ENCODE measurements around the gene TPK1. TPM values are rescaled to one million over a fixed set of nuclear protein-coding genes. Genes with fewer than 3 reads are reported as not detected.

Gene TPK1
- total RNA-seq, 1 experiment from 2014 or later: 3.3 TPM

- Histone ChIP-seq H3K36me3 (ENCODE audit: control insufficient read depth, insufficient read depth, low read length) (no peaks in the 10 kb centered on the region), H3K9me3 (ENCODE audit: control insufficient read depth, insufficient read depth, low read depth, low read length) (no peaks in the 10 kb centered on the region), H3K4me1 (ENCODE audit: control insufficient read depth, insufficient read depth, low read length) (no peaks in the 10 kb centered on the region), H3K27me3 (ENCODE audit: control insufficient read depth, insufficient read depth, low read length) (no peaks in the 10 kb centered on the region), H3K4me3 (ENCODE audit: low read depth in 2 of 2, low read length in 2 of 2) (no peak overlapping the region), H3K27ac (ENCODE audit: low read length) (no peak overlapping the region)
- intact Hi-C loops (cut with micrococcal nuclease; ENCODE audit: unreplicated experiment): no loop called here
- ATAC-seq (no peak), DNase-seq (ENCODE audit: low read depth, low spot score) (no peak)
- ChIA-PET CTCF (no interaction called here), POLR2A (no interaction called here)
- no TSS peak for BruUV-seq (replicated peaks)
- TF ChIP-seq CTCF (IDR thresholded peaks at IDR 0.05) (no peak), POLR2AphosphoS5 (IDR thresholded peaks at IDR 0.05; ENCODE audit: low read depth, low read length) (no peak), SIN3A (IDR thresholded peaks at IDR 0.05; ENCODE audit: borderline replicate concordance, insufficient read depth, low read depth, low read length) (no peak), TCF7L2 (IDR thresholded peaks at IDR 0.05; ENCODE audit: low read depth, low read length) (no peak), REST (IDR thresholded peaks at IDR 0.05; ENCODE audit: insufficient read depth in 1 of 2, low read depth in 2 of 2, low read length in 1 of 2) (no peak)
- in situ Hi-C loops (cut with HindIII; ENCODE audit: low pct_unique_long_range_greater_than_20kb, low sequenced_read_pairs): no loop called here
Measured at GRCh38 chr7:144776447-144776846, 59.4 kb downstream of the TPK1 start.

GRCh38 chr7:144775749-144776148 is 60.1 kb downstream of the TPK1 start:
- intact Hi-C loops (cut with micrococcal nuclease; ENCODE audit: unreplicated experiment) (no loop called here), in situ Hi-C loops (cut with HindIII; ENCODE audit: low pct_unique_long_range_greater_than_20kb, low sequenced_read_pairs) (no loop called here)
- no peaks in the 10 kb centered on the region for H3K4me1 ChIP-seq (ENCODE audit: control insufficient read depth, insufficient read depth, low read length)
- H3K27ac ChIP-seq (ENCODE audit: low read length): no peak overlapping the region
- DNase-seq (ENCODE audit: low read depth, low spot score): no peak
- H3K4me3 ChIP-seq (ENCODE audit: low read depth in 2 of 2, low read length in 2 of 2): no peak overlapping the region
- no peak for TF ChIP-seq SIN3A (IDR thresholded peaks at IDR 0.05; ENCODE audit: borderline replicate concordance, insufficient read depth, low read depth, low read length)
- no peak for TF ChIP-seq CTCF (IDR thresholded peaks at IDR 0.05)
- TF ChIP-seq TCF7L2 (IDR thresholded peaks at IDR 0.05; ENCODE audit: low read depth, low read length): no peak
- TF ChIP-seq REST (IDR thresholded peaks at IDR 0.05; ENCODE audit: insufficient read depth in 1 of 2, low read depth in 2 of 2, low read length in 1 of 2): no peak
- TF ChIP-seq POLR2AphosphoS5 (IDR thresholded peaks at IDR 0.05; ENCODE audit: low read depth, low read length): no peak
- ChIA-PET CTCF (no interaction called here), POLR2A (no interaction called here)
- H3K36me3 ChIP-seq (ENCODE audit: control insufficient read depth, insufficient read depth, low read length): no peaks in the 10 kb centered on the region
- no peak for ATAC-seq
- H3K27me3 ChIP-seq (ENCODE audit: control insufficient read depth, insufficient read depth, low read length): no peaks in the 10 kb centered on the region
- no peaks in the 10 kb centered on the region for H3K9me3 ChIP-seq (ENCODE audit: control insufficient read depth, insufficient read depth, low read depth, low read length)
- no TSS peak for BruUV-seq (replicated peaks)

Data from Panc1 (cell line).